HUES48 (cell line): Measurements from ENCODE around the gene RPS6KC1.
"Not testable (repeated sequence)": the region's sequence is repeated elsewhere in the genome, so short reads cannot be mapped to it uniquely, and the experiment has no call there.

Experiments used
- H3K27ac ChIP-seq: one replicate; pipeline ENCODE4 v1.7.0; 2013; ENCODE audit warnings: low read depth, low read length, inconsistent platforms
- H3K27me3 ChIP-seq: 2 replicates; pipeline ENCODE4 v1.6.1; 2013; ENCODE audit warnings: mild to moderate bottlenecking, low read length; ENCODE audit not compliant: control insufficient read depth, insufficient read depth
- H3K36me3 ChIP-seq: 2 replicates; pipeline ENCODE4 v1.6.1; 2013; ENCODE audit warnings: low read length; ENCODE audit not compliant: control insufficient read depth, insufficient read depth
- H3K4me1 ChIP-seq: 2 replicates; pipeline ENCODE4 v1.6.1; 2013; ENCODE audit warnings: mild to moderate bottlenecking, low read length; ENCODE audit not compliant: control insufficient read depth, insufficient read depth
- H3K4me3 ChIP-seq: 2 replicates; pipeline ENCODE4 v1.5.1; 2013; ENCODE audit warnings: mild to moderate bottlenecking, low read depth, low read length
- H3K9ac ChIP-seq: 2 replicates; pipeline ENCODE4 v1.6.1; 2013; ENCODE audit warnings: mild to moderate bottlenecking, low read depth, low read length, moderate library complexity
- H3K9me3 ChIP-seq: 2 replicates; pipeline ENCODE4 v1.6.1; 2013; ENCODE audit warnings: low read length; ENCODE audit not compliant: control insufficient read depth, insufficient read depth

Gene RPS6KC1

GRCh38 chr1:213318458-213318857 lies 267.4 kb downstream of the RPS6KC1 start:
- not testable (repeated sequence) for H3K9me3 ChIP-seq, H3K27me3 ChIP-seq, H3K36me3 ChIP-seq, H3K4me3 ChIP-seq, H3K27ac ChIP-seq, H3K9ac ChIP-seq, H3K4me1 ChIP-seq

- no peaks in the 10 kb centered on the region for H3K9me3 ChIP-seq
- H3K4me1 ChIP-seq, result no peaks in the 10 kb centered on the region
- H3K27me3 ChIP-seq, result no peaks in the 10 kb centered on the region
- H3K9ac ChIP-seq, result no peak overlapping the region
- no peak overlapping the region for H3K4me3 ChIP-seq
- no peak overlapping the region for H3K27ac ChIP-seq
- no peaks in the 10 kb centered on the region for H3K36me3 ChIP-seq
Measured at GRCh38 chr1:213320191-213320870, 269.3 kb downstream of the RPS6KC1 start.
